ENCODE measurements around the gene BUB3. TPM values are rescaled to one million over a fixed set of nuclear protein-coding genes. Genes with fewer than 3 reads are reported as not detected.

Gene BUB3
- total and polyA plus RNA-seq, 2 of the 13 experiments (the other 11 are each of a cell fraction or from before 2014, with no cell fraction given): 174 to 188 TPM

- TF ChIP-seq ZBTB44 (CRISPR knock-in tag; IDR thresholded peaks at IDR 0.05) (no peak), IRF2 (CRISPR knock-in tag; IDR thresholded peaks at IDR 0.05) (no peak), TBX3 (IDR thresholded peaks at IDR 0.05; ENCODE audit: borderline replicate concordance) (no peak), THAP11 (CRISPR knock-in tag; IDR thresholded peaks at IDR 0.05) (no peak), ZMYM3 (CRISPR knock-in tag; IDR thresholded peaks at IDR 0.05) (no peak), MXI1 (IDR thresholded peaks at IDR 0.05; ENCODE audit: borderline replicate concordance, low read depth, low read length) (no peak), KAT8 (CRISPR knock-in tag; IDR thresholded peaks at IDR 0.05) (no peak), FOXK1 (CRISPR knock-in tag; IDR thresholded peaks at IDR 0.05; ENCODE audit: borderline replicate concordance, low read depth) (no peak), AKAP8 (CRISPR knock-in tag; IDR thresholded peaks at IDR 0.05) (no peak), NFAT5 (CRISPR knock-in tag; IDR thresholded peaks at IDR 0.05) (no peak), KDM5A (IDR thresholded peaks at IDR 0.05; ENCODE audit: borderline replicate concordance, low read length) (peak; percentile 49; the same call in 1 of the 2 replicates), HES4 (CRISPR knock-in tag; IDR thresholded peaks at IDR 0.05; ENCODE audit: borderline replicate concordance) (no peak; the same call in 1 of the 2 replicates), AKNA (CRISPR knock-in tag; IDR thresholded peaks at IDR 0.05; ENCODE audit: borderline replicate concordance) (no peak), SIX4 (CRISPR knock-in tag; IDR thresholded peaks at IDR 0.05) (no peak), ZNF746 (CRISPR knock-in tag; IDR thresholded peaks at IDR 0.05) (no peak), PITX1 (CRISPR knock-in tag; IDR thresholded peaks at IDR 0.05) (no peak), ZNF441 (CRISPR knock-in tag; IDR thresholded peaks at IDR 0.05; ENCODE audit: borderline replicate concordance) (no peak), TBX2 (CRISPR knock-in tag; IDR thresholded peaks at IDR 0.05; ENCODE audit: borderline replicate concordance) (no peak; the same call in 1 of the 2 replicates)
Observed at GRCh38 chr10:123154711-123155505, 706 bp downstream of the BUB3 start (continued).

Data from HepG2 (cell line).